GM12878 (cell line): ENCODE measurements around the gene SLC6A11. TPM values are rescaled to one million over a fixed set of nuclear protein-coding genes. Genes with fewer than 3 reads are reported as not detected.
A peak's percentile ranks its signal among the peaks of the same experiment; 100 is the strongest.

ENCODE experiments used
- ATAC-seq: fragments of 200-7000 bp; cut with Tn5 transposase; 3 replicates; pipeline ENCODE4 v1.9.1; 2020; ENCODE audit warnings: mild to moderate bottlenecking, moderate library complexity
- BruUV-seq: library from RNA; stranded (reverse); fragments of 400-500 nt; replicated peaks from 2 replicates; lab custom pipeline; 2021; lab: Mats Ljungman, UMichigan
- CTCF ChIA-PET: fragments of 300-600 bp; sonication (Branson Sonifier 250); formaldehyde crosslinking; extraction: SDS; loops from one replicate; lab custom pipeline; 2021; ENCODE audit warnings: inconsistent platforms; lab: Yijun Ruan, JAX
- POLR2A ChIA-PET: fragments of 350-600 bp; formaldehyde crosslinking; extraction: SDS; loops from one replicate; lab custom pipeline; 2021; ENCODE audit warnings: inconsistent platforms; lab: Charles Lee
- RAD21 ChIA-PET: fragments of 300-600 bp; sonication (Branson Sonifier 250); formaldehyde crosslinking; loops from one replicate; lab custom pipeline; 2023; ENCODE audit warnings: antibody characterized with exemption; ENCODE audit not compliant: unreplicated experiment; lab: Charles Lee
- SMC1A ChIA-PET: fragments of 300-600 bp; sonication (Branson Sonifier 250); formaldehyde crosslinking; loops from one replicate; lab custom pipeline; 2023; ENCODE audit not compliant: unreplicated experiment, uncharacterized antibody; lab: Charles Lee
- DNase-seq: peaks from one replicate; pipeline ENCODE4 v3.0.0-alpha.2; 2011; ENCODE audit warnings: low read depth, low spot score
- FAIRE-seq: peaks from 3 replicates; lab custom pipeline; 2011; peaks lifted over from hg19 to GRCh38; lab: Jason Lieb, UNC
- H2AFZ ChIP-seq: 2 replicates; pipeline ENCODE4 v1.6.0; 2011; ENCODE audit warnings: low read depth, low read length, control low read depth; ENCODE audit not compliant: control insufficient read depth
- H3K27ac ChIP-seq: 2 replicates; pipeline ENCODE4 v1.5.1; 2011; ENCODE audit warnings: control low read depth; ENCODE audit not compliant: control insufficient read depth, insufficient read depth
- H3K27me3 ChIP-seq, 2 experiments: replicated peaks in 1 of 2; 2 replicates each; pipeline versions ENCODE4 v1.6.0 to v1.6.1; 2011; ENCODE audit warnings: low read length in 1 of 2; ENCODE audit not compliant: control insufficient read depth in 2 of 2, insufficient read depth in 2 of 2
- H3K36me3 ChIP-seq, 2 experiments: 2 replicates each; pipeline ENCODE4 v1.5.1; 2011; ENCODE audit warnings: low read length in 1 of 2; ENCODE audit not compliant: control insufficient read depth in 2 of 2, insufficient read depth in 2 of 2
- H3K4me1 ChIP-seq: 2 replicates; pipeline ENCODE4 v1.6.1; 2011; ENCODE audit warnings: mild to moderate bottlenecking, low read length, moderate library complexity, mixed read lengths; ENCODE audit not compliant: control insufficient read depth, insufficient read depth
- H3K4me2 ChIP-seq: 2 replicates; pipeline ENCODE4 v1.6.0; 2011; ENCODE audit warnings: control low read depth; ENCODE audit not compliant: control insufficient read depth, insufficient read depth
- H3K4me3 ChIP-seq: fragments of 200-600 bp; sonication (generic); 2 replicates; pipeline ENCODE4 v1.5.1; 2016
- H3K79me2 ChIP-seq: 2 replicates; pipeline ENCODE4 v1.6.0; 2011; ENCODE audit warnings: low read length; ENCODE audit not compliant: control insufficient read depth, insufficient read depth
- H3K9ac ChIP-seq: 2 replicates; pipeline ENCODE4 v1.8.0; 2011; ENCODE audit warnings: low read length, control low read depth, mixed read lengths; ENCODE audit not compliant: control insufficient read depth, insufficient read depth
- H3K9me3 ChIP-seq: replicated peaks from 3 replicates; pipeline ENCODE4 v1.5.1; 2011; ENCODE audit warnings: mild to moderate bottlenecking, low read length; ENCODE audit not compliant: control insufficient read depth, insufficient read depth
- H4K20me1 ChIP-seq: 2 replicates; pipeline ENCODE4 v1.6.0; 2011; ENCODE audit not compliant: control insufficient read depth, insufficient read depth
- ATF7 ChIP-seq: fragments of 450-650 bp; IDR thresholded peaks from 2 replicates; pipeline ENCODE4 v1.6.1; 2016; ENCODE audit warnings: low read depth, mild to moderate bottlenecking
- CBX5 ChIP-seq: sonication (generic); IDR thresholded peaks from 2 replicates; pipeline ENCODE4 v1.6.1; 2016; ENCODE audit warnings: low read depth, moderate library complexity, mild to moderate bottlenecking, inconsistent platforms
- EGR1 ChIP-seq, 2 experiments: IDR thresholded peaks; 1 replicate in 1 of 2; 2 replicates in 1 of 2; pipeline ENCODE4 v1.6.1; 2011 to 2012; ENCODE audit warnings: low read depth in 2 of 2, low read length in 2 of 2, borderline replicate concordance in 1 of 2, mild to moderate bottlenecking in 1 of 2, moderate library complexity in 1 of 2
- IKZF2 ChIP-seq, 2 experiments: fragments of 450-650 bp; IDR thresholded peaks; 2 replicates each; pipeline ENCODE4 v1.6.1; 2017; ENCODE audit warnings: mild to moderate bottlenecking in 2 of 2, moderate library complexity in 2 of 2
- JUNB ChIP-seq: IDR thresholded peaks from 2 replicates; pipeline ENCODE4 v1.6.1; 2016; ENCODE audit warnings: antibody characterized with exemption, mild to moderate bottlenecking
- LARP7 ChIP-seq: fragments of 450-650 bp; IDR thresholded peaks from 2 replicates; pipeline ENCODE4 v1.6.1; 2017; ENCODE audit warnings: mild to moderate bottlenecking
- RCOR1 ChIP-seq: conservative IDR thresholded peaks from 2 replicates; pipeline ENCODE4 v1.6.1; 2012; ENCODE audit warnings: low read depth, low read length, improper control_type of control experiment
- RUNX3 ChIP-seq: IDR thresholded peaks from 2 replicates; pipeline ENCODE4 v1.6.1; 2012; ENCODE audit warnings: low read length, inconsistent platforms
- TCF7 ChIP-seq: IDR thresholded peaks from 2 replicates; pipeline ENCODE4 v1.6.1; 2014; ENCODE audit warnings: antibody characterized with exemption, borderline replicate concordance
- WGBS: methylation state at CpG from one replicate; pipeline ENCODE4 v1.1.6; 2016; ENCODE audit warnings: low lambda C conversion rate; ENCODE audit not compliant: insufficient replicate concordance, insufficient coverage; ENCODE audit errors: missing lambda C conversion rate; 5-methylcytosine and 5-hydroxymethylcytosine counted together
- in situ Hi-C: fragments of 300-500 bp; cut with MboI; formaldehyde crosslinking; loops from 9 replicates; pipeline ENCODE4 v1.14.3; 2018; ENCODE audit warnings: mixed read lengths
- intact Hi-C: fragments of 100-400 bp; cut with micrococcal nuclease; formaldehyde crosslinking; loops from one replicate; pipeline ENCODE4 v1.14.2; 2022; ENCODE audit not compliant: unreplicated experiment
- polyA plus RNA-seq, 11 experiments: library from polyadenylated mRNA; depleted of rRNA in 4 of 11; unstranded in 6 of 11; stranded (reverse) in 5 of 11; fragments of >200 nt; fragmentation: Nextera tagmentation in 4 of 11; fragmentation: Illumina TruSeq in 1 of 11; extraction: Ambion mirVana in 4 of 11; extraction: Trizol in 1 of 11; gene quantifications; 1 replicate in 1 of 11; 2 replicates in 10 of 11; pipeline versions ENCODE4 v1.2.1 to v1.2.3, GENCODE V29; 2011 to 2016; ENCODE audit warnings: inconsistent platforms in 2 of 11, missing spikeins in 2 of 11, low read depth in 1 of 11
- total RNA-seq, 4 experiments: library from RNA; depleted of rRNA in 3 of 4; stranded (reverse); fragments of >200 nt in 3 of 4; fragmentation: Illumina TruSeq in 1 of 4; extraction: Trizol in 1 of 4; gene quantifications; 2 replicates each; pipeline versions ENCODE4 v1.2.1 to v1.2.3, GENCODE V29; 2013 to 2021
- TF ChIP-seq, protein P1 (sequence below): fragments of 150-350 bp; IDR thresholded peaks from 2 replicates; pipeline ENCODE4 v1.6.1; 2014; ENCODE audit warnings: mild to moderate bottlenecking, low read depth, low read length
- TF ChIP-seq, protein P2 (sequence below): IDR thresholded peaks from 2 replicates; pipeline ENCODE4 v1.6.1; 2011; ENCODE audit warnings: borderline replicate concordance, low read depth, mild to moderate bottlenecking, moderate library complexity, low read length; ENCODE audit not compliant: insufficient read depth, poor library complexity, severe bottlenecking

The SLC6A11 gene
- total and polyA plus RNA-seq, 10 of the 15 experiments (the other 5 are each of a cell fraction or from before 2014, with no cell fraction given) = not detected

DNA sequence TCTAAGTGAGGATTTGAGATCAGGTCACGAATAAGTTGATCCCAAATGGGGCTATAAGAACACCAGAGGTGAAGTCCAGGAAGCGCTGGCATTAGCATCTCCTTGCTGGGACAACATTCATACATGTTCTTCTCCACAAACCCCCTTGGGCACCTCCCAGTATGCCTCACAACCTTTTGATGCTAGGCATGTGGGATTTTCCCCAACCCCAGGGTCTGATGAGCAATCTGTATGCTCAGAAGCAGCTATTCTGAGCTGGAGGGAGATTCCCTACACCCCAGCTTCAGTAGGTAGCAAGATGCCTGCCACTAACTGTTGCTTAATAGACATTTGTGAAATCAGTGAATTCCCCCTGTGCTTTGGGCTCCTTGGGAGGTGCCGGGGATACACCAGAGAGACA is 32.2 kb downstream of the SLC6A11 start:
- POLR2A ChIA-PET = no interaction called here
- 0% methylated on average over 3 of the region's 3 CpGs for WGBS

More for the DNA sequence above, 32.2 kb downstream of the SLC6A11 start:
- Histone ChIP-seq H3K4me3 (no peak overlapping the region), H3K36me3 (no peaks in the 10 kb centered on the region), H3K79me2 (no peaks in the 10 kb centered on the region), H3K4me1 (peaks cover 3% of the 10 kb centered on the region), H3K27ac (no peak overlapping the region), H3K9me3 (no peaks in the 10 kb centered on the region; the same call in 2 of the 3 replicates), H4K20me1 (no peaks in the 10 kb centered on the region), H3K27me3 (no peaks in the 10 kb centered on the region; a peak in 1 of 4 replicates), H3K9ac (no peak overlapping the region)
- SMC1A ChIA-PET = no interaction called here
- CTCF ChIA-PET = no interaction called here
- RAD21 ChIA-PET = no interaction called here
- in situ Hi-C loops (no loop called here), intact Hi-C loops (no loop called here)
- FAIRE-seq = no peak
- TF ChIP-seq IKZF2 (IDR thresholded peaks at IDR 0.05) (no peak; a peak in 1 of 4 replicates), ATF7 (no peak), EGR1 (IDR thresholded peaks at IDR 0.05; ENCODE audit: borderline replicate concordance in 1 of 2, low read depth in 2 of 2, low read length in 2 of 2) (no peak), CBX5 (peak; percentile 56; the same call in 1 of the 2 replicates), TCF7 (peak; percentile 52), LARP7 (no peak), RUNX3 (peak; percentile 33; the same call in 1 of the 2 replicates), JUNB (0 out of 2 replicates have a peak, but pooled peaks have one; percentile 26), RCOR1 (no peak)
- TF ChIP-seq, protein P1, sequence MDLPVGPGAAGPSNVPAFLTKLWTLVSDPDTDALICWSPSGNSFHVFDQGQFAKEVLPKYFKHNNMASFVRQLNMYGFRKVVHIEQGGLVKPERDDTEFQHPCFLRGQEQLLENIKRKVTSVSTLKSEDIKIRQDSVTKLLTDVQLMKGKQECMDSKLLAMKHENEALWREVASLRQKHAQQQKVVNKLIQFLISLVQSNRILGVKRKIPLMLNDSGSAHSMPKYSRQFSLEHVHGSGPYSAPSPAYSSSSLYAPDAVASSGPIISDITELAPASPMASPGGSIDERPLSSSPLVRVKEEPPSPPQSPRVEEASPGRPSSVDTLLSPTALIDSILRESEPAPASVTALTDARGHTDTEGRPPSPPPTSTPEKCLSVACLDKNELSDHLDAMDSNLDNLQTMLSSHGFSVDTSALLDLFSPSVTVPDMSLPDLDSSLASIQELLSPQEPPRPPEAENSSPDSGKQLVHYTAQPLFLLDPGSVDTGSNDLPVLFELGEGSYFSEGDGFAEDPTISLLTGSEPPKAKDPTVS = no peak
- TF ChIP-seq, protein P2, sequence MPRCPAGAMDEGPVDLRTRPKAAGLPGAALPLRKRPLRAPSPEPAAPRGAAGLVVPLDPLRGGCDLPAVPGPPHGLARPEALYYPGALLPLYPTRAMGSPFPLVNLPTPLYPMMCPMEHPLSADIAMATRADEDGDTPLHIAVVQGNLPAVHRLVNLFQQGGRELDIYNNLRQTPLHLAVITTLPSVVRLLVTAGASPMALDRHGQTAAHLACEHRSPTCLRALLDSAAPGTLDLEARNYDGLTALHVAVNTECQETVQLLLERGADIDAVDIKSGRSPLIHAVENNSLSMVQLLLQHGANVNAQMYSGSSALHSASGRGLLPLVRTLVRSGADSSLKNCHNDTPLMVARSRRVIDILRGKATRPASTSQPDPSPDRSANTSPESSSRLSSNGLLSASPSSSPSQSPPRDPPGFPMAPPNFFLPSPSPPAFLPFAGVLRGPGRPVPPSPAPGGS = peak; percentile 45
- TF ChIP-seq, all 136 proteins: peak for 5
- DNase-seq (peak; percentile 28), ATAC-seq (peak; percentile 72)
- no TSS peak for BruUV-seq
- Histone ChIP-seq H2AFZ (no peak overlapping the region), H3K4me2 (no peak overlapping the region)
